ENCODE measurements around the gene ZNF783.

DNA sequence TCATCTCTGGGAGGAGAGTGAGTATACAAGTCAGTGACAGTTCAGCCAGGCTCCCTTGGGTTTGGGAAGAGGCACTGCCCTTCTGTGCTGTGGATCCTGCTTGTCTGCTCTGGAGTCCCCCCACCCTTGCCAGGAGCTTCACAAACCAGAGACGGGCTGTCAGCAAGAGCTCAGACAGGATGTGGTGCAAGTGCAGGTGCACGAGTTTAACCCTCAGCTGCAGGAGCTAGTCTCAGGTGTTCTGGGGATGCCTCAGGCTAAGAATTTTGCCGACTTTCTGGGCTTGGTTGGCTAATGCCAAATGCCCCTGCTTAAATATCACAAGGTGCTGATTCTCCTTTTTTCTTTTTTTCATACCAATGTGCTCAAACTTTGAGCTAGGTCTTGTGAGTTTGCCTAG is 22.3 kb downstream of the ZNF783 start:
- TF ChIP-seq, protein P1, sequence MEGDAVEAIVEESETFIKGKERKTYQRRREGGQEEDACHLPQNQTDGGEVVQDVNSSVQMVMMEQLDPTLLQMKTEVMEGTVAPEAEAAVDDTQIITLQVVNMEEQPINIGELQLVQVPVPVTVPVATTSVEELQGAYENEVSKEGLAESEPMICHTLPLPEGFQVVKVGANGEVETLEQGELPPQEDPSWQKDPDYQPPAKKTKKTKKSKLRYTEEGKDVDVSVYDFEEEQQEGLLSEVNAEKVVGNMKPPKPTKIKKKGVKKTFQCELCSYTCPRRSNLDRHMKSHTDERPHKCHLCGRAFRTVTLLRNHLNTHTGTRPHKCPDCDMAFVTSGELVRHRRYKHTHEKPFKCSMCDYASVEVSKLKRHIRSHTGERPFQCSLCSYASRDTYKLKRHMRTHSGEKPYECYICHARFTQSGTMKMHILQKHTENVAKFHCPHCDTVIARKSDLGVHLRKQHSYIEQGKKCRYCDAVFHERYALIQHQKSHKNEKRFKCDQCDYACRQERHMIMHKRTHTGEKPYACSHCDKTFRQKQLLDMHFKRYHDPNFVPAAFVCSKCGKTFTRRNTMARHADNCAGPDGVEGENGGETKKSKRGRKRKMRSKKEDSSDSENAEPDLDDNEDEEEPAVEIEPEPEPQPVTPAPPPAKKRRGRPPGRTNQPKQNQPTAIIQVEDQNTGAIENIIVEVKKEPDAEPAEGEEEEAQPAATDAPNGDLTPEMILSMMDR (conservative IDR thresholded peaks at IDR 0.05): no peak
- no peak for TF ChIP-seq EZH2 (IDR thresholded peaks at IDR 0.05; ENCODE audit: low read depth)

Data from PC-9 (cell line).